Measurements from ENCODE around the gene S100A10.

The S100A10 gene

GRCh38 chr1:151993734-151994496 lies at the start of gene S100A10:
Gene S100A10, minus strand, starts transcription at chr1:151993859. Its CDS starts 7,629 bp downstream, at chr1:151986230.
- DNase-seq, result peak; percentile 78

GRCh38 chr1:152042030-152042429 lies 48.4 kb upstream of the S100A10 start:
- DNase-seq, result no peak

GRCh38 chr1:152039886-152040285 lies 46.2 kb upstream of the S100A10 start:
- no peak for DNase-seq

- DNase-seq, result no peak
Observed at GRCh38 chr1:152039461-152039860, 45.8 kb upstream of the S100A10 start.

- no peak for DNase-seq
Observed at GRCh38 chr1:152038871-152039270, 45.2 kb upstream of the S100A10 start.

- peak; percentile 78 for DNase-seq
Observed at GRCh38 chr1:152036267-152037216, 42.9 kb upstream of the S100A10 start, which contains the start of gene S100A11. Gene S100A11, minus strand, starts transcription at chr1:152037004. Its CDS starts 89 bp downstream, at chr1:152036915.

- DNase-seq, result no peak
Observed at GRCh38 chr1:152035539-152036266, 42.0 kb upstream of the S100A10 start.

- peak; percentile 57 for DNase-seq
Observed at GRCh38 chr1:152034654-152035538, 41.2 kb upstream of the S100A10 start.

GRCh38 chr1:152034324-152034653 lies 40.6 kb upstream of the S100A10 start:
- no peak for DNase-seq

- DNase-seq, result no peak
Observed at GRCh38 chr1:152029929-152030211, 36.2 kb upstream of the S100A10 start.

GRCh38 chr1:152029144-152029928 lies 35.7 kb upstream of the S100A10 start:
- DNase-seq, result no peak

- DNase-seq, result no peak
Observed at GRCh38 chr1:152026895-152027294, 33.2 kb upstream of the S100A10 start.

GRCh38 chr1:152024223-152024622 lies 30.6 kb upstream of the S100A10 start:
- DNase-seq, result no peak

- DNase-seq, result no peak
Observed at GRCh38 chr1:152023221-152023620, 29.6 kb upstream of the S100A10 start.

GRCh38 chr1:152022474-152022873 lies 28.8 kb upstream of the S100A10 start:
- DNase-seq, result no peak

GRCh38 chr1:152021569-152021968 lies 27.9 kb upstream of the S100A10 start:
- no peak for DNase-seq

GRCh38 chr1:152020849-152021248 lies 27.2 kb upstream of the S100A10 start:
- no peak for DNase-seq

- DNase-seq, result no peak
Observed at GRCh38 chr1:152018537-152018936, 24.9 kb upstream of the S100A10 start.

- DNase-seq, result no peak
Observed at GRCh38 chr1:152015766-152016165, 22.1 kb upstream of the S100A10 start.

- no peak for DNase-seq
Observed at GRCh38 chr1:152014943-152015342, 21.3 kb upstream of the S100A10 start.

GRCh38 chr1:152013664-152014237 lies 20.1 kb upstream of the S100A10 start:
- DNase-seq, result no peak

Data from activated CD4-positive, alpha-beta T cell treated with anti-CD3 and anti-CD28 coated beads, Interleukin-2, amount 50 U/mL, for 1 hour (primary cell).